ENCODE results near the gene LRRC3C.
"Not testable (repeated sequence)": the region's sequence is repeated elsewhere in the genome, so short reads cannot be mapped to it uniquely, and the experiment has no call there.

LRRC3C gene

DNA sequence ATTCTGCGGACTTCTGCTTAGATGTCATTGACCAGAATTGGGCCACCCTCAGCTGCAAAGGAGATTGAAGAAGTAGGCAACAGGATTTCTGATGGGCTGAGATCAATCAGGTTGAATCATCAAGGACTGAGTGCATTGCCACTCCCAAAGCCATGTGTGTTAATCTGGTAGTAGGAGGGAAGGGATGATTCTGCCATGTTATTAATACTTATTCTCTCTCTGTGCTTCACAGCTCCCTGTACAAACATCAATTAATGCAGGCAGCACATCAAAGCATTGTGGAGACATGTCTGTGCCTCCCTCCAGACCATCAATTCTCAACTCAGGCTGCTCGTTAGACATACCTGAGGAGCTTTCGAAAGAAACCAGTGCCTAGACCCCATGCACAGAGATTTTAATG, 11.6 kb downstream of the LRRC3C start:
- no peak for TF ChIP-seq CTCF (conservative IDR thresholded peaks at IDR 0.05; ENCODE audit: low read depth, low read length)
- no peak for DNase-seq (ENCODE audit: low read depth)

GRCh38 chr17:39939588-39940419, 12.3 kb downstream of the LRRC3C start:
- TF ChIP-seq CTCF (conservative IDR thresholded peaks at IDR 0.05; ENCODE audit: low read depth, low read length), result peak; percentile 79
- peak; percentile 94 for DNase-seq (ENCODE audit: low read depth)
- no peak overlapping the region for H3K4me3 ChIP-seq (ENCODE audit: low read depth, low read length)

More for the DNA sequence above, 11.6 kb downstream of the LRRC3C start:
- H3K4me3 ChIP-seq (ENCODE audit: low read depth, low read length), result no peak overlapping the region

GRCh38 chr17:39943702-39944392, 16.3 kb downstream of the LRRC3C start:
- no peak for DNase-seq (ENCODE audit: low read depth)
- no peak for TF ChIP-seq CTCF (conservative IDR thresholded peaks at IDR 0.05; ENCODE audit: low read depth, low read length)
- no peak overlapping the region for H3K4me3 ChIP-seq (ENCODE audit: low read depth, low read length)

GRCh38 chr17:39944393-39944711, 16.8 kb downstream of the LRRC3C start:
- no peak for DNase-seq (ENCODE audit: low read depth)
- H3K4me3 ChIP-seq (ENCODE audit: low read depth, low read length), result no peak overlapping the region
- TF ChIP-seq CTCF (conservative IDR thresholded peaks at IDR 0.05; ENCODE audit: low read depth, low read length), result no peak

GRCh38 chr17:39946551-39947330, 19.2 kb downstream of the LRRC3C start:
- H3K4me3 ChIP-seq (ENCODE audit: low read depth, low read length), result no peak overlapping the region
- no peak for DNase-seq (ENCODE audit: low read depth)
- TF ChIP-seq CTCF (conservative IDR thresholded peaks at IDR 0.05; ENCODE audit: low read depth, low read length), result no peak

DNA sequence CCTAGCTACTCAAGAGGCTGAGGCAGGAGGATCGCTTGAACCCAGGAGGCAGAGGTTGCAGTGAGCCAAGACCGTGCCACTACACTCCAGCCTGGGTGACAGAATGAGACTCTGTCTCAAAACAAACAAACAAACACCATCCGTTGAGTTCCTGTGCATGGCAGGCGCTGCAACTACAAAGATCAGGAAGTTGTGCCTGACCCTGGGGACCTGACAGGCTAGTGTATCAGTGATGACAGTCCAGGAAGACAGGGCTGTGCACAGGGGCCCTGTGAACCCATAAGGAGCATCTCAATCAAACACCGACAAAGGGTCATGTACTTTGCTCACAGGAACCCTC, 20.9 kb downstream of the LRRC3C start:
- not testable (repeated sequence) for H3K4me3 ChIP-seq (ENCODE audit: low read depth, low read length); DNase-seq (ENCODE audit: low read depth)

GRCh38 chr17:39949028-39949427, 21.5 kb downstream of the LRRC3C start:
- TF ChIP-seq CTCF (conservative IDR thresholded peaks at IDR 0.05; ENCODE audit: low read depth, low read length), result no peak
- no peak for DNase-seq (ENCODE audit: low read depth)
- H3K4me3 ChIP-seq (ENCODE audit: low read depth, low read length), result no peak overlapping the region
